ENCODE results near the gene MMP7. TPM values are rescaled to one million over a fixed set of nuclear protein-coding genes. Genes with fewer than 3 reads are reported as not detected.
"Not testable (repeated sequence)": the region's sequence is repeated elsewhere in the genome, so short reads cannot be mapped to it uniquely, and the experiment has no call there.

The MMP7 gene
- total RNA-seq, 1 experiment from 2014 or later = not detected

DNA sequence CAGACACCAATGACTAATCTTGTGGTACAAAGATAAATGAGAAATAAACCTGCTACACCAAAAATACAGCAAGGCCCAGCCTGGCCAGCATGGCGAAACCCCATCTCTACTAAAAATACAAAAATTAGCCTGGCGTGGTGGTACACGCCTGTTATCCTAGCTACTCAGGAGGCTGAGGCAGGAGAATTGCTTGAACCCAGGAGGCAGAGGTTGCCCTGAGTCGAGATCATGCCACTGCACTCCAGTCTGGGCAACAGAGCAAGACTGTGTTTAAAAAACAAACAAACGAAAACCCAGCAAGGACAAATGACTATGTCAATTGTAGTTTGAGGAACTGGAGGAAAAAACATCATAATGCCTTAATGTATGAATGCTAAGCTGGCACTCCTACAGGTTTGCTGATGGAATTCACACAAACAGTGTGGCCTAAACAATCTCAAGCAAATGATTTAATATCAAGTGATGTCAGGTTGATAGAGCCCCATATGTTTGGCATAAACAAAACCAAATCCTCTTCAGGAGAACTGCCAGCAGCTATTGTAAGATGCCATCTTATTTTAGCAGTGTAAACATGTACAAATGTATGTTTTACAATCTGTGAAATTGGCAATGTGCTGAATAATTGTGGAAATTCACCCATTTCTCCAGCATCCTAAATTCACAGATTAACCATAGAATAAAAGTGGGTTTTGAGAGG is 20.0 kb downstream of the MMP7 start:
- H3K4me1 ChIP-seq (ENCODE audit: insufficient read depth, low read length) = no peaks in the 10 kb centered on the region
- no peaks in the 10 kb centered on the region for H3K23me2 ChIP-seq (ENCODE audit: insufficient read length, low read depth, low read length, poor library complexity, severe bottlenecking)
- TF ChIP-seq CTCF (conservative IDR thresholded peaks at IDR 0.05) = no peak
- H3K56ac ChIP-seq (ENCODE audit: insufficient read length, low read depth, low read length) = no peak overlapping the region
- H3T11ph ChIP-seq (ENCODE audit: low read length) = no peak overlapping the region
- H2AFZ ChIP-seq (ENCODE audit: low read length) = no peak overlapping the region
- no peak overlapping the region for H4K91ac ChIP-seq (ENCODE audit: insufficient read length, low read depth, low read length)
- no peaks in the 10 kb centered on the region for H3K79me1 ChIP-seq (ENCODE audit: insufficient read depth, low read depth, low read length, poor library complexity, severe bottlenecking)
- H2AK5ac ChIP-seq (ENCODE audit: insufficient read length, low read length) = no peak overlapping the region
- no peak overlapping the region for H4K8ac ChIP-seq (replicated peaks; ENCODE audit: insufficient read length, low read depth, low read length)
- no peaks in the 10 kb centered on the region for H3K27me3 ChIP-seq (ENCODE audit: insufficient read depth, low read length)
- no peak overlapping the region for H3K4me2 ChIP-seq (ENCODE audit: insufficient read depth, insufficient read length, low read length)
- H3K4me1 Mint-ChIP-seq = no peaks in the 10 kb centered on the region
- H3K9me3 Mint-ChIP-seq = no peaks in the 10 kb centered on the region; a peak in 1 of 5 replicates
- H3K4ac ChIP-seq (ENCODE audit: low read depth, low read length) = no peak overlapping the region
- H3K18ac ChIP-seq (ENCODE audit: insufficient read length, low read depth, low read length) = no peak overlapping the region
- H3K4me3 Mint-ChIP-seq = no peak overlapping the region
- H3K36me3 Mint-ChIP-seq (ENCODE audit: insufficient read depth in 1 of 3, low read depth in 3 of 3) = no peaks in the 10 kb centered on the region
- H2BK120ac ChIP-seq (ENCODE audit: low read depth, low read length, poor library complexity, severe bottlenecking) = no peak overlapping the region
- no peaks in the 10 kb centered on the region for H3K79me2 ChIP-seq (ENCODE audit: insufficient read depth, low read length)
- H3K9me3 ChIP-seq (ENCODE audit: control insufficient read depth, low read depth, low read length) = no peaks in the 10 kb centered on the region
- no peak overlapping the region for H2BK5ac ChIP-seq (ENCODE audit: insufficient read length, low read length)
- no peak overlapping the region for H4K5ac ChIP-seq (ENCODE audit: insufficient read length, low read depth, low read length)
- DNase-seq = no peak
- no peak overlapping the region for H2BK15ac ChIP-seq (ENCODE audit: low read depth, low read length)
- no peak overlapping the region for H3K9ac ChIP-seq (ENCODE audit: extremely low read depth, insufficient read length, low read length)
- H3K27ac ChIP-seq (ENCODE audit: insufficient read length, low read depth, low read length) = no peak overlapping the region
- no peak overlapping the region for H3K23ac ChIP-seq (ENCODE audit: insufficient read length, low read depth, low read length)
- H3K27ac Mint-ChIP-seq = no peak overlapping the region
- WGBS (ENCODE audit: extremely low coverage, insufficient read length, low lambda C conversion rate) = no CpG with 5 or more reads among the region's 5 CpGs
- H3K27me3 Mint-ChIP-seq (ENCODE audit: low read depth) = no peaks in the 10 kb centered on the region
- no peak overlapping the region for H2BK20ac ChIP-seq (ENCODE audit: low read depth, low read length, poor library complexity, severe bottlenecking)
- H4K20me1 ChIP-seq (ENCODE audit: control insufficient read depth, insufficient read depth, insufficient read length) = no peaks in the 10 kb centered on the region
- H2BK12ac ChIP-seq (ENCODE audit: insufficient read length, low read depth, low read length) = no peak overlapping the region
- no peak overlapping the region for H3K14ac ChIP-seq (ENCODE audit: insufficient read depth, low read length)

GRCh38 chr11:102502831-102503230 is 27.7 kb downstream of the MMP7 start:
- H3K23me2 ChIP-seq (ENCODE audit: insufficient read length, low read depth, low read length, poor library complexity, severe bottlenecking); H3K36me3 Mint-ChIP-seq (ENCODE audit: insufficient read depth in 1 of 3, low read depth in 3 of 3); H2BK5ac ChIP-seq (ENCODE audit: insufficient read length, low read length); H4K20me1 ChIP-seq (ENCODE audit: control insufficient read depth, insufficient read depth, insufficient read length); H2AFZ ChIP-seq (ENCODE audit: low read length); H3K79me1 ChIP-seq (ENCODE audit: insufficient read depth, low read depth, low read length, poor library complexity, severe bottlenecking); H3K4me1 Mint-ChIP-seq; H3K4me3 Mint-ChIP-seq; H4K91ac ChIP-seq (ENCODE audit: insufficient read length, low read depth, low read length); H3K27ac Mint-ChIP-seq; H3K9me3 Mint-ChIP-seq; H3K4me1 ChIP-seq (ENCODE audit: insufficient read depth, low read length); H3K4ac ChIP-seq (ENCODE audit: low read depth, low read length); DNase-seq; H3K27me3 Mint-ChIP-seq (ENCODE audit: low read depth); H2BK12ac ChIP-seq (ENCODE audit: insufficient read length, low read depth, low read length); H2BK15ac ChIP-seq (ENCODE audit: low read depth, low read length); H3K27ac ChIP-seq (ENCODE audit: insufficient read length, low read depth, low read length); H4K5ac ChIP-seq (ENCODE audit: insufficient read length, low read depth, low read length); H3K9ac ChIP-seq (ENCODE audit: extremely low read depth, insufficient read length, low read length); H4K8ac ChIP-seq (replicated peaks; ENCODE audit: insufficient read length, low read depth, low read length); H2BK120ac ChIP-seq (ENCODE audit: low read depth, low read length, poor library complexity, severe bottlenecking); H3K4me2 ChIP-seq (ENCODE audit: insufficient read depth, insufficient read length, low read length); H3K18ac ChIP-seq (ENCODE audit: insufficient read length, low read depth, low read length); H3T11ph ChIP-seq (ENCODE audit: low read length); H3K27me3 ChIP-seq (ENCODE audit: insufficient read depth, low read length); H3K79me2 ChIP-seq (ENCODE audit: insufficient read depth, low read length); H2BK20ac ChIP-seq (ENCODE audit: low read depth, low read length, poor library complexity, severe bottlenecking); H3K23ac ChIP-seq (ENCODE audit: insufficient read length, low read depth, low read length); H3K9me3 ChIP-seq (ENCODE audit: control insufficient read depth, low read depth, low read length); H3K56ac ChIP-seq (ENCODE audit: insufficient read length, low read depth, low read length); H3K14ac ChIP-seq (ENCODE audit: insufficient read depth, low read length); H2AK5ac ChIP-seq (ENCODE audit: insufficient read length, low read length): not testable (repeated sequence)
- no CpG with 5 or more reads among the region's 3 CpGs for WGBS (ENCODE audit: extremely low coverage, insufficient read length, low lambda C conversion rate)
